Smooth muscle cell (in vitro differentiated cells): ENCODE results near the gene TSR3. TPM values are rescaled to one million over a fixed set of nuclear protein-coding genes. Genes with fewer than 3 reads are reported as not detected.
A peak's percentile ranks its signal among the peaks of the same experiment; 100 is the strongest.

Experiments used
- DNase-seq: peaks from one replicate; lab custom pipeline; 2025; ENCODE audit not compliant: unreplicated experiment; lab: John Stamatoyannopoulos, UW
- H2AFZ ChIP-seq: fragments of 200-600 bp; sonication (generic); 2 replicates; pipeline ENCODE4 v1.6.0; 2016; ENCODE audit warnings: antibody characterized with exemption, low read depth, mild to moderate bottlenecking
- H3F3A ChIP-seq: fragments of 200-600 bp; sonication (generic); 2 replicates; pipeline ENCODE4 v1.6.0; 2017; ENCODE audit warnings: antibody characterized with exemption, low read depth
- H3K27ac ChIP-seq: fragments of 200-600 bp; sonication (generic); 2 replicates; pipeline ENCODE4 v1.5.1; 2016; ENCODE audit warnings: low read depth, mild to moderate bottlenecking
- H3K27me3 ChIP-seq: fragments of 200-600 bp; sonication (generic); 2 replicates; pipeline ENCODE4 v1.6.1; 2016; ENCODE audit warnings: low read depth, mild to moderate bottlenecking
- H3K36me3 ChIP-seq: fragments of 200-600 bp; sonication (generic); 2 replicates; pipeline ENCODE4 v1.5.1; 2016; ENCODE audit warnings: low read depth
- H3K4me1 ChIP-seq: fragments of 200-600 bp; sonication (generic); 2 replicates; pipeline ENCODE4 v1.5.1; 2016; ENCODE audit warnings: low read depth
- H3K4me2 ChIP-seq: fragments of 200-600 bp; sonication (generic); 2 replicates; pipeline ENCODE4 v1.6.0; 2016; ENCODE audit warnings: mild to moderate bottlenecking
- H3K4me3 ChIP-seq: fragments of 200-600 bp; sonication (generic); 2 replicates; pipeline ENCODE4 v1.5.1; 2016; ENCODE audit warnings: mild to moderate bottlenecking
- H3K79me2 ChIP-seq: fragments of 200-600 bp; sonication (generic); 2 replicates; pipeline ENCODE4 v1.6.0; 2016; ENCODE audit warnings: low read depth, mild to moderate bottlenecking
- H3K9ac ChIP-seq: fragments of 200-600 bp; sonication (generic); 2 replicates; pipeline ENCODE4 v1.6.0; 2016; ENCODE audit warnings: low read depth
- H3K9me3 ChIP-seq: fragments of 200-600 bp; sonication (generic); replicated peaks from 2 replicates; pipeline ENCODE4 v1.5.1; 2016; ENCODE audit warnings: low read depth
- H4K20me1 ChIP-seq: fragments of 200-600 bp; sonication (generic); 2 replicates; pipeline ENCODE4 v1.6.0; 2016; ENCODE audit warnings: low read depth
- WGBS: methylation state at CpG from one replicate; pipeline ENCODE4 v1.1.7; 2016; ENCODE audit warnings: low lambda C conversion rate; 5-methylcytosine and 5-hydroxymethylcytosine counted together
- polyA plus RNA-seq: library from polyadenylated mRNA; unstranded; fragments of >200 nt; fragmentation: Nextera tagmentation; extraction: Ambion mirVana; gene quantifications from 2 replicates; pipeline ENCODE4 v1.2.1, GENCODE V29; 2016
- total RNA-seq: library from RNA; depleted of rRNA; stranded (reverse); fragments of >200 nt; gene quantifications from 2 replicates; pipeline ENCODE4 v1.2.3, GENCODE V29; 2014
- TF ChIP-seq, protein P1 (sequence below): fragments of 200-600 bp; sonication (generic); IDR thresholded peaks from 2 replicates; pipeline ENCODE4 v1.5.1; 2017; ENCODE audit warnings: borderline replicate concordance, mild to moderate bottlenecking, antibody characterized with exemption; ENCODE audit not compliant: insufficient read depth, poor library complexity, severe bottlenecking

Gene TSR3
- total and polyA plus RNA-seq, 2 experiments from 2014 or later = 54.9 to 142 TPM

DNA sequence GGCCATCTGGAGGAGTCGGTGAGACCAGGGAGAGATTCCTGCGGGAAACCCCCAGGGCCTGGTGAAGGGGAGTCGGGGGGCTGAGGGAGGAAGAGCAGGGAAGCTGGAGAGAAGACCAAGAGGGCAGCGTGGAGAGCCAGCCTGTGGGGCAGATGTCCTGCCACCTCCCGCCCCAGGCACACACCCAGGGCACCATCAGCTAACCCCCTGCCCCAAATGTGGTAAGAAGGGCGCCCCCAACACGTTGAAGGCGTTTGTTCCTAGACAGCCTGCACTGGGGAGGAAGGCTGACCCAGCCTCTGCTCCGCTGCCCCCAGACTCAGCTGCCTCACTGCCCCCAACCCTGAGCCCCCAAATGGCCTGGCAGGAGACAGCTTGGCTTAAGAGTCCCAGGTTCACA lies 16.9 kb downstream of the TSR3 start:
- H3K79me2 ChIP-seq = no peaks in the 10 kb centered on the region
- H2AFZ ChIP-seq = no peak overlapping the region
- H3K4me1 ChIP-seq = peaks cover 12% of the 10 kb centered on the region
- DNase-seq = no peak
- no peaks in the 10 kb centered on the region for H4K20me1 ChIP-seq
- no peak overlapping the region for H3K4me3 ChIP-seq
- WGBS = 40% methylated on average over 7 of the region's 9 CpGs
- no peak overlapping the region for H3K9ac ChIP-seq
- H3K9me3 ChIP-seq = no peaks in the 10 kb centered on the region
- TF ChIP-seq, protein P1, sequence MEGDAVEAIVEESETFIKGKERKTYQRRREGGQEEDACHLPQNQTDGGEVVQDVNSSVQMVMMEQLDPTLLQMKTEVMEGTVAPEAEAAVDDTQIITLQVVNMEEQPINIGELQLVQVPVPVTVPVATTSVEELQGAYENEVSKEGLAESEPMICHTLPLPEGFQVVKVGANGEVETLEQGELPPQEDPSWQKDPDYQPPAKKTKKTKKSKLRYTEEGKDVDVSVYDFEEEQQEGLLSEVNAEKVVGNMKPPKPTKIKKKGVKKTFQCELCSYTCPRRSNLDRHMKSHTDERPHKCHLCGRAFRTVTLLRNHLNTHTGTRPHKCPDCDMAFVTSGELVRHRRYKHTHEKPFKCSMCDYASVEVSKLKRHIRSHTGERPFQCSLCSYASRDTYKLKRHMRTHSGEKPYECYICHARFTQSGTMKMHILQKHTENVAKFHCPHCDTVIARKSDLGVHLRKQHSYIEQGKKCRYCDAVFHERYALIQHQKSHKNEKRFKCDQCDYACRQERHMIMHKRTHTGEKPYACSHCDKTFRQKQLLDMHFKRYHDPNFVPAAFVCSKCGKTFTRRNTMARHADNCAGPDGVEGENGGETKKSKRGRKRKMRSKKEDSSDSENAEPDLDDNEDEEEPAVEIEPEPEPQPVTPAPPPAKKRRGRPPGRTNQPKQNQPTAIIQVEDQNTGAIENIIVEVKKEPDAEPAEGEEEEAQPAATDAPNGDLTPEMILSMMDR = no peak
- peaks cover 70% of the 10 kb centered on the region for H3K27me3 ChIP-seq
- no peak overlapping the region for H3K27ac ChIP-seq
- no peaks in the 10 kb centered on the region for H3K36me3 ChIP-seq
- H3K4me2 ChIP-seq = no peak overlapping the region
- no peaks in the 10 kb centered on the region for H3F3A ChIP-seq

DNA sequence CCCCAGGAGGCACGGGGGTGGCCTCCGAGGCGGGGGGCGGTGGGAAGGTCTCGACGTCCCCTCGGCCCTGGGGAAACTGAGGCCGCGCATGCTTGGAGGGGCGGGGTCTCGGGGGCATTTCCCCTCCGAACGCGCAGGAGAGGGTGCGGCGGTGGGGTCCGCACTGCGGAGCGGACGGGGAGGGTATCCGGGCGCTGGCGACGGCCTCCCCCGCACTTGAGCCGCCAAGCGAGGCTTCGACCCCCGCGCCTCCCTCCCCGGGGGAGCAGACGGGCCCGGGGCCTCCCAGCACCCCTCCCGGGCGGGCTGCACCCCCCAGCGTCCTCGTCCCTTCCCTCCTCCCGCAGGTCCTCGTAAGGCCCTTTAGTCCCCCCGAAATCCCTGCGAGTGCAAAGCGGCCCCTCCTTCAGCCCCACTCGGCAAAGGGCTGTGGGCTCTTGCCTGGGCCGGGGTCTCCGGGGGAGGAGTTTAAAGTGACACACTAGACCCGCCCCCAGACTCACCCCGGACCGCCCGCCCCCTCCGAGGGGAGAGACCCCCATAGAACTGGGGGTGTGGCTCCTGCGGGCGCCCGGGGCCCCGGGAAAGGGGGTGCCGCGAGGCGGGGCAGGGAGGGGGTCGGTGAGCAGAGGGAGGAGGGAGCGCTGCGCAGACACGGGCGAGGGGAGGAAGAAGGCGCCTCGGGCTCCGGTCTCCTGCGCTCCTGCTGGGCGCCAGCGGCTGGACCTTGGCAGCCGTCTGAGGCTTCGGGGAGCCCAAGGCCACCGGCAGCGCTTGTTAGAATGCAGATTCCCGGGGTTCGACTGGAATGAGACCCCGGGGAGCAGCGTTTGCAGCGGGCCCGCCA lies 17.6 kb downstream of the TSR3 start:
- H3F3A ChIP-seq = no peaks in the 10 kb centered on the region
- H3K9ac ChIP-seq = no peak overlapping the region
- WGBS = 8% methylated on average over 18 of the region's 78 CpGs
- H4K20me1 ChIP-seq = no peaks in the 10 kb centered on the region
- peaks cover 12% of the 10 kb centered on the region for H3K4me1 ChIP-seq
- peak overlapping the region; percentile 24 for H3K4me3 ChIP-seq
- H3K27ac ChIP-seq = no peak overlapping the region
- TF ChIP-seq, protein P1 = no peak
- no peaks in the 10 kb centered on the region for H3K79me2 ChIP-seq
- no peak for DNase-seq
- H3K27me3 ChIP-seq = peaks cover 70% of the 10 kb centered on the region
- no peak overlapping the region for H2AFZ ChIP-seq
- no peaks in the 10 kb centered on the region for H3K9me3 ChIP-seq
- peak overlapping the region; percentile 76 for H3K4me2 ChIP-seq
- no peaks in the 10 kb centered on the region for H3K36me3 ChIP-seq

DNA sequence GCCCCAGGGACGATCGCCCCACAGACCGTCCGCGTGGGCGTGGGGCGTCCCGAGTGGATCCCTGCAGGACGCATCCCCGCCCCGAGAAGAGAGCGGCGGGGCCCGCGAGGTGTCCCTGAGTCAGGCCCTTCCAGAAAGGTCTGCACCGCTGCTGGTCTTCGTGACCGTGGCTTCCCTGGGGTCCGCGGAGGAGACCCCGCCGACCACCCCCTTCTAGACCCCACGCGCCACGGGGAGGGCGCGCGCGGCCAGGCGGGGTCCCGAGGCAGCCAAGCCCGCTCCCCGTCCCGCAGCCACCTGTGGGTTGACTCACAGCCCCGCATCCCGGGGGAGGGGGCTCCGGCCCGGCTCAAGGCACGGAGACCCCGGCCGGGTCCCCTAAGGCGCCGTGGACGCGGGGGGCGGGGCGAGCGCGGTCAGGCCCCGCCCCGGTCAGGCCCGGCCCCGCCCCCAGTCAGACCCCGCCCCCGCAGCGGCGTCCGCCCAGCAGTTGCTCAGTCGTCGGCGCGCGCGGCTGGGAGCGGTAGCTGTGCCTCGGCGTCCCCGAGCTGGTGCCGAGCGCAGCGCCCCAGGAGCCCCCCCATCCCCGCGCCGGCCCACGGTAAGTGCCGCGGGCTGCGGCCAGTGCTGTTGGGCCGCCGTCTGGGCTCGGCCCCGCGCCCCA lies 18.4 kb downstream of the TSR3 start, which contains the start of gene BAIAP3:
BAIAP3 (plus strand) TSS at position 497 of the 664 bp plus-strand sequence. CDS start 4,905 bp downstream, outside the sequence.
- H3K9me3 ChIP-seq = no peaks in the 10 kb centered on the region
- no peak for DNase-seq
- 11% methylated on average over 34 of the region's 83 CpGs for WGBS
- H3K36me3 ChIP-seq = no peaks in the 10 kb centered on the region
- peak within 1 kb of the TSS; percentile 24 for H3K4me3 ChIP-seq
- H4K20me1 ChIP-seq = no peaks in the 10 kb centered on the region
- H3K4me1 ChIP-seq = peaks cover 12% of the 10 kb centered on the region
- H3K27me3 ChIP-seq = peaks cover 70% of the 10 kb centered on the region
- H3K27ac ChIP-seq = no peak within 1 kb of the TSS
- H2AFZ ChIP-seq = no peak within 1 kb of the TSS
- H3K79me2 ChIP-seq = no peaks in the 10 kb centered on the region
- peak within 1 kb of the TSS; percentile 76 for H3K4me2 ChIP-seq
- no peak within 1 kb of the TSS for H3K9ac ChIP-seq
- TF ChIP-seq, protein P1 = no peak
- H3F3A ChIP-seq = no peaks in the 10 kb centered on the region
